Hepatocyte (in vitro differentiated cells): Measurements from ENCODE around the gene C19orf81.

Source experiments
- EZH2 ChIP-seq: fragments of 200-600 bp; sonication (generic); IDR thresholded peaks from 2 replicates; pipeline ENCODE4 v1.6.1; 2016; ENCODE audit warnings: antibody characterized with exemption, mild to moderate bottlenecking, borderline replicate concordance
- TF ChIP-seq, protein P1 (sequence below): fragments of 200-600 bp; sonication (generic); IDR thresholded peaks from 2 replicates; pipeline ENCODE4 v1.5.1; 2016; ENCODE audit warnings: antibody characterized with exemption, mild to moderate bottlenecking; ENCODE audit not compliant: poor library complexity

GRCh38 chr19:50660088-50660366 lies 10.8 kb downstream of the C19orf81 start:
- TF ChIP-seq, protein P1, sequence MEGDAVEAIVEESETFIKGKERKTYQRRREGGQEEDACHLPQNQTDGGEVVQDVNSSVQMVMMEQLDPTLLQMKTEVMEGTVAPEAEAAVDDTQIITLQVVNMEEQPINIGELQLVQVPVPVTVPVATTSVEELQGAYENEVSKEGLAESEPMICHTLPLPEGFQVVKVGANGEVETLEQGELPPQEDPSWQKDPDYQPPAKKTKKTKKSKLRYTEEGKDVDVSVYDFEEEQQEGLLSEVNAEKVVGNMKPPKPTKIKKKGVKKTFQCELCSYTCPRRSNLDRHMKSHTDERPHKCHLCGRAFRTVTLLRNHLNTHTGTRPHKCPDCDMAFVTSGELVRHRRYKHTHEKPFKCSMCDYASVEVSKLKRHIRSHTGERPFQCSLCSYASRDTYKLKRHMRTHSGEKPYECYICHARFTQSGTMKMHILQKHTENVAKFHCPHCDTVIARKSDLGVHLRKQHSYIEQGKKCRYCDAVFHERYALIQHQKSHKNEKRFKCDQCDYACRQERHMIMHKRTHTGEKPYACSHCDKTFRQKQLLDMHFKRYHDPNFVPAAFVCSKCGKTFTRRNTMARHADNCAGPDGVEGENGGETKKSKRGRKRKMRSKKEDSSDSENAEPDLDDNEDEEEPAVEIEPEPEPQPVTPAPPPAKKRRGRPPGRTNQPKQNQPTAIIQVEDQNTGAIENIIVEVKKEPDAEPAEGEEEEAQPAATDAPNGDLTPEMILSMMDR: no peak
- no peak for TF ChIP-seq EZH2
